Adrenal gland (tissue), 12 donors: ENCODE data around the gene ZBTB24. TPM values are rescaled to one million over a fixed set of nuclear protein-coding genes. Genes with fewer than 3 reads are reported as not detected.

Experiments used
- DNase-seq, 7 donors: peaks; one replicate each; pipeline ENCODE4 v3.0.0-alpha.2; 2019 to 2020
- H3K27ac ChIP-seq, 5 donors: fragments of 200-600 bp; sonication (generic) in 4 of 5; 1 replicate in 3 of 5; 2 replicates in 2 of 5; pipeline versions ENCODE4 v1.5.1 to v1.8.0; 2016 to 2020; ENCODE audit warnings: mild to moderate bottlenecking in 1 of 5
- H3K27me3 ChIP-seq: fragments of 200-600 bp; 2 replicates; pipeline ENCODE4 v1.8.0; 2021
- H3K36me3 ChIP-seq, 2 donors: fragments of 200-600 bp; replicated peaks in 1 of 2; 1 replicate in 1 of 2; 2 replicates in 1 of 2; pipeline versions ENCODE4 v1.5.1 to v1.8.0; 2018 to 2022
- H3K4me1 ChIP-seq, 2 donors: fragments of 200-600 bp; replicated peaks in 1 of 2; 1 replicate in 1 of 2; 2 replicates in 1 of 2; pipeline versions ENCODE4 v1.5.1 to v1.8.0; 2018 to 2021
- H3K4me3 ChIP-seq, 4 donors: fragments of 200-600 bp; sonication (generic) in 3 of 4; one replicate each; pipeline ENCODE4 v1.5.1; 2016 to 2018
- H3K9me3 ChIP-seq, 3 donors: fragments of 200-600 bp; sonication (generic) in 1 of 3; replicated peaks in 1 of 3; 1 replicate in 2 of 3; 2 replicates in 1 of 3; pipeline versions ENCODE4 v1.5.1 to v1.8.0; 2016 to 2021
- CTCF ChIP-seq, 6 experiments: fragments of 450-650 bp in 4 of 6; fragments of 200-600 bp in 2 of 6; sonication (generic) in 1 of 6; IDR thresholded peaks; 1 replicate in 5 of 6; 2 replicates in 1 of 6; pipeline versions ENCODE4 v1.5.1 to v1.8.0; 2016 to 2021; ENCODE audit warnings: antibody characterized with exemption in 6 of 6, mild to moderate bottlenecking in 2 of 6, moderate library complexity in 1 of 6
- POLR2A ChIP-seq, 2 donors: fragments of 450-650 bp; IDR thresholded peaks; one replicate each; pipeline ENCODE4 v1.6.1; 2017; ENCODE audit warnings: antibody characterized with exemption in 2 of 2, mild to moderate bottlenecking in 2 of 2, moderate library complexity in 1 of 2
- WGBS, 4 donors: extraction: QIAGEN DNeasy Blood & Tissue Kit in 2 of 4; methylation state at CpG; one replicate each; pipeline versions ENCODE4 v1.1.5 to v1.1.7; 2013 to 2017; 5-methylcytosine and 5-hydroxymethylcytosine counted together
- intact Hi-C, 2 donors: fragments of 100-400 bp; cut with DNase I; formaldehyde crosslinking; loops; one replicate each; pipeline versions ENCODE4 v1.14.1 to v1.15.0; 2022 to 2023
- polyA plus RNA-seq, 3 donors: library from polyadenylated mRNA; stranded (reverse); fragments of 200-250 nt in 2 of 3; fragments of 350-450 nt in 1 of 3; fragmentation: Illumina TruSeq in 1 of 3; extraction: RNeasy Lipid Tissue Mini Kit (QIAGEN cat#74804) in 1 of 3; gene quantifications; one replicate each; pipeline ENCODE4 v1.2.3, GENCODE V29; 2013 to 2014
- total RNA-seq, 9 donors: library from RNA; depleted of rRNA in 4 of 9; stranded (reverse); fragments of >200 nt in 4 of 9; fragments of 120-200 nt in 1 of 9; fragmentation: NEBNext Ultra II Directional in 1 of 9; extraction: Animal tissue kit (Norgen Biotek cat#: 25700) in 1 of 9; gene quantifications; one replicate each; pipeline versions ENCODE4 v1.1.0 to v1.2.4, GENCODE V29; 2013 to 2023
- donor health status: healthy with polysubstance abuse.
- donor health status: Bipolar disorder and iron deficiency.
- donor health status: DM: yes; HTN: yes; CAD: no.
- donor health status: DM: no; HTN: no; CAD: no.
- donor health status: DM: no; HTN: no; CAD: no.
- donor health status: DM: yes; HTN: yes; CAD: no.

Gene ZBTB24
- total and polyA plus RNA-seq, 12 donors, result 2.2 to 14.4 (median 6.2) TPM

GRCh38 chr6:109456111-109456583, 26.9 kb downstream of the ZBTB24 start:
- Histone ChIP-seq H3K4me1 (peaks cover 15 to 34% of the 10 kb centered on the region in 2 donors), H3K27ac (peak overlapping the region in 2 of 5 donors; percentile 41 to 83), H3K36me3 (no peaks in the 10 kb centered on the region), H3K27me3 (no peaks in the 10 kb centered on the region), H3K4me3 (peak overlapping the region in 2 of 4 donors; percentile 39 to 84), H3K9me3 (no peaks in the 10 kb centered on the region)
- intact Hi-C loops, result no loop called here
- TF ChIP-seq POLR2A (IDR thresholded peaks at IDR 0.05) (no peak), CTCF (IDR thresholded peaks at IDR 0.05) (no peak)
- DNase-seq, result peak in 1 of 7 donors; percentile 54
- 12 to 41% (median 20%) methylated on average over 15 to 38 of the region's 38 CpGs for WGBS, 4 donors

GRCh38 chr6:109455437-109456110, 27.4 kb downstream of the ZBTB24 start, which contains the start of gene MICAL1:
Gene MICAL1 (minus strand): TSS chr6:109455772. CDS start chr6:109454196, 1,576 bp downstream.
- peak in 1 of 2 donors; percentile 2 for TF ChIP-seq POLR2A (IDR thresholded peaks at IDR 0.05)
- TF ChIP-seq CTCF (IDR thresholded peaks at IDR 0.05), result peak in 3 of 6 experiments; percentile 20 to 42 (median 36)
- intact Hi-C loops, result no loop called here

GRCh38 chr6:109454496-109455436, 28.3 kb downstream of the ZBTB24 start:
- TF ChIP-seq CTCF (IDR thresholded peaks at IDR 0.05), result no peak
- no peak for TF ChIP-seq POLR2A (IDR thresholded peaks at IDR 0.05)
- H3K4me1 ChIP-seq, result peaks cover 15 to 34% of the 10 kb centered on the region in 2 donors
- peak overlapping the region in 2 of 4 donors; percentile 39 to 84 for H3K4me3 ChIP-seq
- H3K9me3 ChIP-seq, result no peaks in the 10 kb centered on the region
- DNase-seq, result peak in 6 of 7 donors; percentile 34 to 72 (median 54)
- 13 to 21% (median 17%) methylated on average over 13 to 48 of the region's 48 CpGs for WGBS, 4 donors
- no peaks in the 10 kb centered on the region for H3K36me3 ChIP-seq
- no peaks in the 10 kb centered on the region for H3K27me3 ChIP-seq
- intact Hi-C loops, result no loop called here
- peak overlapping the region in 4 of 5 donors; percentile 29 to 83 (median 48) for H3K27ac ChIP-seq

More at GRCh38 chr6:109455437-109456110, 27.4 kb downstream of the ZBTB24 start, which contains the start of gene MICAL1:
- no peaks in the 10 kb centered on the region for H3K9me3 ChIP-seq
- DNase-seq, result peak in 6 of 7 donors; percentile 51 to 75 (median 58)
- no peaks in the 10 kb centered on the region for H3K36me3 ChIP-seq
- peak within 1 kb of the TSS in 2 of 4 donors; percentile 39 to 84 for H3K4me3 ChIP-seq
- H3K27me3 ChIP-seq, result no peaks in the 10 kb centered on the region
- WGBS, 4 donors, result 0 to 1% (median 0%) methylated on average over 8 to 70 of the region's 70 CpGs
- peak within 1 kb of the TSS in 4 of 5 donors; percentile 29 to 83 (median 48) for H3K27ac ChIP-seq
- H3K4me1 ChIP-seq, result peaks cover 15 to 34% of the 10 kb centered on the region in 2 donors
